Vagina (tissue), 2 donors: ENCODE measurements around the gene MNAT1. TPM values are rescaled to one million over a fixed set of nuclear protein-coding genes. Genes with fewer than 3 reads are reported as not detected.

Source experiments
- DNase-seq, 2 donors: peaks; one replicate each; pipeline ENCODE4 v3.0.0-alpha.2; 2017; ENCODE audit errors: extremely low spot score in 2 of 2
- H3K27ac ChIP-seq: fragments of 200-600 bp; sonication (generic); one replicate; pipeline ENCODE4 v1.5.1; 2019
- H3K27me3 ChIP-seq: fragments of 200-600 bp; sonication (generic); one replicate; pipeline ENCODE4 v1.5.1; 2019
- H3K36me3 ChIP-seq, 2 donors: fragments of 200-600 bp; sonication (generic); one replicate each; pipeline ENCODE4 v1.5.1; 2017 to 2019
- H3K4me1 ChIP-seq: fragments of 200-600 bp; sonication (generic); one replicate; pipeline ENCODE4 v1.5.1; 2019
- H3K4me3 ChIP-seq, 2 donors: fragments of 200-600 bp; sonication (generic); 1 replicate in 1 of 2; 2 replicates in 1 of 2; pipeline ENCODE4 v1.5.1; 2016 to 2019
- H3K9me3 ChIP-seq: fragments of 200-600 bp; sonication (generic); one replicate; pipeline ENCODE4 v1.5.1; 2019
- CTCF ChIP-seq, 3 experiments: fragments of 450-650 bp in 2 of 3; fragments of 200-600 bp in 1 of 3; sonication (generic) in 1 of 3; IDR thresholded peaks; one replicate each; pipeline ENCODE4 v1.5.1; 2017 to 2019; ENCODE audit warnings: antibody characterized with exemption in 3 of 3, mild to moderate bottlenecking in 2 of 3, moderate library complexity in 2 of 3
- POLR2A ChIP-seq, 2 donors: fragments of 450-650 bp; IDR thresholded peaks; one replicate each; pipeline ENCODE4 v1.6.1; 2017; ENCODE audit warnings: antibody characterized with exemption in 2 of 2, mild to moderate bottlenecking in 2 of 2, moderate library complexity in 2 of 2
- POLR2AphosphoS5 ChIP-seq, 2 donors: sonication (generic); formaldehyde crosslinking; IDR thresholded peaks; one replicate each; pipeline ENCODE4 v1.9.0; 2017; ENCODE audit warnings: antibody characterized with exemption in 2 of 2, mild to moderate bottlenecking in 2 of 2, low read depth in 1 of 2; ENCODE audit not compliant: insufficient read depth in 1 of 2
- intact Hi-C: fragments of 100-400 bp; cut with DNase I; formaldehyde crosslinking; loops from one replicate; pipeline ENCODE4 v1.15.1; 2023
- total RNA-seq: library from RNA; depleted of rRNA; stranded (reverse); fragments of >200 nt; gene quantifications from one replicate; pipeline ENCODE4 v1.2.3, GENCODE V29; 2016

MNAT1 gene
- total RNA-seq = 38.1 TPM

- no peak for DNase-seq
- intact Hi-C loops = no loop called here
- TF ChIP-seq CTCF (IDR thresholded peaks at IDR 0.05) (no peak), POLR2AphosphoS5 (IDR thresholded peaks at IDR 0.05; ENCODE audit: insufficient read depth in 1 of 2, low read depth in 1 of 2) (peak; percentile 49 to 61)
Measured at GRCh38 chr14:60734465-60735242, at the start of gene MNAT1. MNAT1 (plus strand) TSS chr14:60734761; CDS start chr14:60734863, 102 bp downstream.

GRCh38 chr14:60686865-60687264 is 47.7 kb upstream of the MNAT1 start:
- no peak for DNase-seq
- H3K9me3 ChIP-seq = no peaks in the 10 kb centered on the region
- no peak overlapping the region for H3K27ac ChIP-seq
- H3K36me3 ChIP-seq = no peaks in the 10 kb centered on the region
- no peaks in the 10 kb centered on the region for H3K4me1 ChIP-seq
- TF ChIP-seq CTCF (IDR thresholded peaks at IDR 0.05) (no peak), POLR2AphosphoS5 (IDR thresholded peaks at IDR 0.05; ENCODE audit: insufficient read depth in 1 of 2, low read depth in 1 of 2) (no peak), POLR2A (IDR thresholded peaks at IDR 0.05) (no peak)
- H3K27me3 ChIP-seq = no peaks in the 10 kb centered on the region
- no peak overlapping the region for H3K4me3 ChIP-seq
- intact Hi-C loops = no loop called here

More at GRCh38 chr14:60734465-60735242, at the start of gene MNAT1:
- H3K9me3 ChIP-seq = no peaks in the 10 kb centered on the region
- no peaks in the 10 kb centered on the region for H3K27me3 ChIP-seq
- H3K27ac ChIP-seq = peak within 1 kb of the TSS; percentile 71
- H3K36me3 ChIP-seq = no peaks in the 10 kb centered on the region
- H3K4me1 ChIP-seq = peaks cover 23% of the 10 kb centered on the region
- H3K4me3 ChIP-seq = peak within 1 kb of the TSS; percentile 65 to 81

- Histone ChIP-seq H3K27me3 (no peaks in the 10 kb centered on the region), H3K36me3 (no peaks in the 10 kb centered on the region), H3K27ac (no peak overlapping the region), H3K9me3 (no peaks in the 10 kb centered on the region), H3K4me3 (no peak overlapping the region), H3K4me1 (no peaks in the 10 kb centered on the region)
- DNase-seq = no peak
- intact Hi-C loops = no loop called here
- TF ChIP-seq POLR2AphosphoS5 (IDR thresholded peaks at IDR 0.05; ENCODE audit: insufficient read depth in 1 of 2, low read depth in 1 of 2) = no peak
- no peak for TF ChIP-seq CTCF (IDR thresholded peaks at IDR 0.05)
- no peak for TF ChIP-seq POLR2A (IDR thresholded peaks at IDR 0.05)
Measured at GRCh38 chr14:60691383-60692113, 43.0 kb upstream of the MNAT1 start.

- TF ChIP-seq POLR2AphosphoS5 (IDR thresholded peaks at IDR 0.05; ENCODE audit: insufficient read depth in 1 of 2, low read depth in 1 of 2) = no peak
- no peak for TF ChIP-seq CTCF (IDR thresholded peaks at IDR 0.05)
- TF ChIP-seq POLR2A (IDR thresholded peaks at IDR 0.05) = no peak
- H3K36me3 ChIP-seq = no peaks in the 10 kb centered on the region
- no peaks in the 10 kb centered on the region for H3K27me3 ChIP-seq
- H3K9me3 ChIP-seq = no peaks in the 10 kb centered on the region
- no peak overlapping the region for H3K4me3 ChIP-seq
- no peaks in the 10 kb centered on the region for H3K4me1 ChIP-seq
- no peak overlapping the region for H3K27ac ChIP-seq
- intact Hi-C loops = no loop called here
- no peak for DNase-seq
Measured at GRCh38 chr14:60695327-60695726, 39.2 kb upstream of the MNAT1 start.

GRCh38 chr14:60700598-60700997 is 34.0 kb upstream of the MNAT1 start:
- intact Hi-C loops = no loop called here
- DNase-seq = no peak
- H3K27ac ChIP-seq = no peak overlapping the region

More at GRCh38 chr14:60700598-60700997, 34.0 kb upstream of the MNAT1 start:
- H3K4me3 ChIP-seq = no peak overlapping the region
- H3K4me1 ChIP-seq = no peaks in the 10 kb centered on the region
- no peak for TF ChIP-seq CTCF (IDR thresholded peaks at IDR 0.05)
- no peak for TF ChIP-seq POLR2AphosphoS5 (IDR thresholded peaks at IDR 0.05; ENCODE audit: insufficient read depth in 1 of 2, low read depth in 1 of 2)
- TF ChIP-seq POLR2A (IDR thresholded peaks at IDR 0.05) = no peak
- H3K27me3 ChIP-seq = no peaks in the 10 kb centered on the region
- H3K9me3 ChIP-seq = no peaks in the 10 kb centered on the region
- H3K36me3 ChIP-seq = no peaks in the 10 kb centered on the region
